Iris pigment epithelial cell (primary cell): ENCODE results near the gene CDK15.
A peak's percentile ranks its signal among the peaks of the same experiment; 100 is the strongest.
"Not testable (repeated sequence)": the region's sequence is repeated elsewhere in the genome, so short reads cannot be mapped to it uniquely, and the experiment has no call there.

Source experiments
- DNase-seq: peaks from one replicate; pipeline ENCODE4 v3.0.0-alpha.2; 2011; ENCODE audit warnings: low read depth

Gene CDK15

GRCh38 chr2:201806442-201807170 is at the start of gene CDK15:
CDK15 (plus strand) TSS chr2:201806537; CDS start chr2:201806665, 128 bp downstream.
- peak; percentile 70 for DNase-seq

- DNase-seq: no peak
Measured at GRCh38 chr2:201758234-201758633, 48.1 kb upstream of the CDK15 start.

- DNase-seq: no peak
Measured at GRCh38 chr2:201758873-201759272, 47.5 kb upstream of the CDK15 start.

- no peak for DNase-seq
Measured at GRCh38 chr2:201759567-201759966, 46.8 kb upstream of the CDK15 start.

- no peak for DNase-seq
Measured at GRCh38 chr2:201761101-201761500, 45.2 kb upstream of the CDK15 start.

GRCh38 chr2:201764469-201764868 is 41.9 kb upstream of the CDK15 start:
- not testable (repeated sequence) for DNase-seq

GRCh38 chr2:201765799-201766198 is 40.5 kb upstream of the CDK15 start:
- no peak for DNase-seq

GRCh38 chr2:201768918-201769317 is 37.4 kb upstream of the CDK15 start:
- peak; percentile 68 for DNase-seq

- DNase-seq: no peak
Measured at GRCh38 chr2:201769666-201770373, 36.5 kb upstream of the CDK15 start.

- DNase-seq: no peak
Measured at GRCh38 chr2:201773990-201774389, 32.3 kb upstream of the CDK15 start.

GRCh38 chr2:201774546-201774945 is 31.8 kb upstream of the CDK15 start:
- DNase-seq: no peak

GRCh38 chr2:201775326-201775725 is 31.0 kb upstream of the CDK15 start:
- no peak for DNase-seq

GRCh38 chr2:201777043-201777442 is 29.3 kb upstream of the CDK15 start:
- no peak for DNase-seq

- no peak for DNase-seq
Measured at GRCh38 chr2:201777869-201778268, 28.5 kb upstream of the CDK15 start.

GRCh38 chr2:201779901-201780673 is 26.2 kb upstream of the CDK15 start:
- peak; percentile 21 for DNase-seq

- peak; percentile 98 for DNase-seq
Measured at GRCh38 chr2:201780674-201781493, 25.5 kb upstream of the CDK15 start, which contains the start of gene ALS2. ALS2 (minus strand) TSS chr2:201780933; CDS start chr2:201768885, 12,048 bp downstream.

- no peak for DNase-seq
Measured at GRCh38 chr2:201781557-201782051, 24.7 kb upstream of the CDK15 start.

GRCh38 chr2:201784563-201784962 is 21.8 kb upstream of the CDK15 start:
- no peak for DNase-seq

GRCh38 chr2:201785135-201785534 is 21.2 kb upstream of the CDK15 start:
- DNase-seq: no peak

GRCh38 chr2:201786471-201786870 is 19.9 kb upstream of the CDK15 start:
- DNase-seq: peak; percentile 32

- DNase-seq: no peak
Measured at GRCh38 chr2:201788371-201788770, 18.0 kb upstream of the CDK15 start.

- no peak for DNase-seq
Measured at GRCh38 chr2:201789395-201789794, 16.9 kb upstream of the CDK15 start.
